MV-4-11 (cell line): Measurements from ENCODE around the gene CEP350.
"Not testable (repeated sequence)": the region's sequence is repeated elsewhere in the genome, so short reads cannot be mapped to it uniquely, and the experiment has no call there.

Experiments used
- DNase-seq: peaks from one replicate; lab custom pipeline; 2025; lab: John Stamatoyannopoulos, UW

Gene CEP350

DNA sequence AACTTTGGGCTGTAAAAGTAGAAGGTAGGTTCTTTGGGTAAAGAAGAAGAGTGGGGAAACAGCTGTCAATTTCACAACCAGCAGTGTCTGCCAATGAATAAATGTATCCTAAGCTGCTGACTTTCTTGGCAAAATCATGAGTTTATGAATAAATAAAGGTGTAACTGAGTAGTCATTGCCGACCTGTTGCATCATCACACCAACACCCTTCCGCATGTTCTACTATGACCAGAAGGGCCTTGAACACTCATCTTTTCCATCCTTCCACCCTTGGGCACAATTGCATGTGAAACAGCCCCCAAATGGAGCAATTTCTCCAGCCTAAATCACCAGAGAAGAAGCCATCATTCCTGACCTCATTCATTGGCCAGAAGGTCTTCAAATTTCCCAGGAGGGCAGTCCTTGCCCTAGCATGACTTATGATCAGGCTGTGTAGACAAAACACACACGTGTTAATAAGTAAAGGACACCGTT, 168.9 kb downstream of the CEP350 start:
- DNase-seq, result no peak

DNA sequence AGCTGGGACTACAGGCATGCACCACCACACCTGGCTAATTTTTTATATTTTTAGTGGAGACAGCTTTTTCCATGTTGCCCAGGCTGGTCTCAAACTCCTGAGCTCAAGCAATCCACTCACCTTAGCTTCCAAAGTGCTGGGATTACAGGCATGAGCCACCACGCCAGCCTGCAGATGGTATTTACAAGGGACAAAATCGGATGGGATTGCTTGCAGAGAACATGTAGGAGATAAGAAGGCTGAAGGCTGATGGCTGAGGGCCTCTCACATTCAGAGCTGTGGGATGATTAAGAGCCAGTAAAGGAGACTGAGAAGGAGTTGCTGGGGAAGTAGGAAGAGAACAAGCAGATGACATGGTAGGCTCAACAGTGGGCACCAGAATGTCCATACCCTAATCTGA, 176.0 kb downstream of the CEP350 start:
- DNase-seq, result no peak

DNA sequence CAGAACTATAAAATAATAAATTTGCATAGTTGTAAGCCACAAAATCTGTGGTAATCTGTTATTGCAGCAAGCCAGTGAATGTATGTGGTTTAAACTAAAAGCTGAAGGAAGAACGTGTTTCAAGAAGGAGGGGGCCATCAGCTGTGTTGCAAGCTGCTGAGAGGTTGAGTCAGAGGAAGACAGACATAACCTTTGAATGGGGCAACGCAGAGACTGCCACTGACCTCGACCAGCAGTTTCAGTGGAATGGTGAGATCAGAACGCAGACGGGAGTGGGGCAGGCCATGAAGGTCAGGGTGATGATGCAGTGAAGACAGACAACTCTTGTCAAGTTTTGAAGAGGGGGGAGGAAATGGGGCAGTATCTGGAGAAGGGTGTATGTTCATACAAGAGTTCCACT, 176.9 kb downstream of the CEP350 start:
- peak; percentile 98 for DNase-seq

DNA sequence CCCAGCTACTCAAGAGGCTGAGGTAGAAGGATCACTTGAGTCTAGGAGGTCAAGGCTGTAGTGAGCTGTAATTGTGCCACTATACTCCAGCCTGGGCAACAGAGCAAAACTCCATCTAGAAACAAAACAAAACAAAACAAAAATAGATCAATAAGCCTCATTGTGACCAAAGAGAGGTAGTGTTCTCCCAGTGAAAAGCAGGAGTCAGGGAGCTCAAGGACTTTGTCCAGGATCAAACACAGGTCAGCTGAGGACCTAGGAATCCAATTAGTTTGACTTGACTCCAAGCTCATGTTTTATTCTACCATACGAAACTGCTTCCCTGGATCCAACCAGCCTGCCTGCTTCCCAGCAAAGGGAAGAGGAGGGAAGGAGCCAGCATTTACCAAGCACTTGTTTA, 178.6 kb downstream of the CEP350 start:
- DNase-seq, result no peak

DNA sequence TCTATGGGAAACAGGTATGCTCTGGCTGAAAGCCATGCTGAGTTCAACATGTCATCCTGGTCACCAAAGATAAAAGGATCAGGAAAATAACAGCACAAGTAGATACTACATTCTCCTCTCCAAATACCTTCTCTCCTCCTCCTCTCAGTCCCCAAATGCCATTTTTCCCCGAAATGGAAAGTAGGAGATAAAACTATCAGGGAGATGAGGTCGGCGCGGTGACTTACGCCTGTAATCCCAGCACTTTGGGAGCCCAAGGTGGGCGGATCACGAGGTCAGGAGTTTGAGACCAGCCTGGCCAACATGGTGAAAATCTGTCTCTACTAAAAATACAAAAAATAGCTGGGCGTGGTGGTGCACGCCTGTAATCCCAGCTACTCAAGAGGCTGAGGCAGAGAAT, 179.1 kb downstream of the CEP350 start:
- DNase-seq, result not testable (repeated sequence)

DNA sequence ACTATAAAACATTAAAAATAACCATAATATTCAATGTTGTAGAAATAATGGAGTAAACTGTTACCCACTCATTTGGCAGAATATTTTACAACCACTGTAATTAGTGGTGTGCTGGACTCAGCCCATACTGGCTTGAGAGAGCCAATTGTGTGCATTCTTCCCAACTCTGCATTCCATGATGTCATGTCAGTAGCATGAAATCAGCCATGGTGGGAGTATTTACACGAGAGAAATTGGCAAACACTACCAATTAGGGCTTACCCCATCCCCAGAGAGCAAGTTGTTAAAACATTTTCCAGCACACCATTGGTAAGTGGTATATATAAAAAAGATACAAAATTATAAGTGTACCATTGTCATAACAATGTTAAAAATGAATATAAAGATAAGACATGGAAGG, 180.9 kb downstream of the CEP350 start:
- DNase-seq, result no peak

DNA sequence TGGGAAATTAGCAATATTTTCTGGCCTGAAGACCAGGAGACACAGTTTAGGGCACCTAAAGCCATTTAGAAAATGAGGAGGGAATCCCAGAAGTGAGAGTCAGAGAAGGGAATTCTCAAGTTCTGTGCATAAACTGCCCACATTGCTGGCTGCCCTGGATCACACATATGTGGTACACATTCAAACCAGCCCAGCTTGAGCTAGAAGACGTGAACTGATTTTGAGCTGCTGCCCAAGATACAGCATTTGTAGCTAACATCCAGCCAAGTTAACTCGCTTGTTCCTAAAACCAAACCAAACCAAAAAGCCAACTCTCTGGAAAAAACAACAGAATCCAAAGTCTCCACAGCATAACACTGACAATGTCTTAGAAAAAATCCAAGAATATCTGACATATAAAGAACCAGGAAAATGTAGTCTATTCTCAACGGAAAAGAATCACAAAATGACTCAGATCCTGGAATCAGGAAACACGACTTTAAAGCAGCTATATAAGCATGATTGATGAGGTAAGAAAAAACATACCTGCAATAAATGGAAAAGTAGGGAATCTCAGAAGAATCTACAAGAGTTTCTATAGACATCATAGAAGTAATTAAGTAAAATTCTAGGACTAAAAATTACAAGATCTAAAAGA, 181.8 kb downstream of the CEP350 start:
- DNase-seq, result peak; percentile 13

DNA sequence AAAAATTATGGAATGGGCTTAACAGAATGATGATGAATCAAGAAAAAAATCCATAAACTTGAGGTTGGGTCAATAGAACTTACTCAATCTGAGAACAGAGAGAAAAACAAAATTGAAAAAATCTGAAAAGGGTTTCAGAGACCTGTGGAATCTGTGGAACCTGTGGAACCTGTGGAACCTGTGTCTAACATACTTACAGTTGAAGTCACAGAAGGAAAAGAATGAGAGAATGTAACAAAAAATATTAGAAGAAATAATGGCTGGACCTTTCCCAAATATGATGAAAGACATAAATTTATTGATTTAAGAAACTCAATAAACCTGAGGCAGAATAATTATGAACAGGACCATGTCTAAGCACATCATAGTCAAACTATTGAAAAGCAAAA, 182.4 kb downstream of the CEP350 start:
- DNase-seq, result no peak

DNA sequence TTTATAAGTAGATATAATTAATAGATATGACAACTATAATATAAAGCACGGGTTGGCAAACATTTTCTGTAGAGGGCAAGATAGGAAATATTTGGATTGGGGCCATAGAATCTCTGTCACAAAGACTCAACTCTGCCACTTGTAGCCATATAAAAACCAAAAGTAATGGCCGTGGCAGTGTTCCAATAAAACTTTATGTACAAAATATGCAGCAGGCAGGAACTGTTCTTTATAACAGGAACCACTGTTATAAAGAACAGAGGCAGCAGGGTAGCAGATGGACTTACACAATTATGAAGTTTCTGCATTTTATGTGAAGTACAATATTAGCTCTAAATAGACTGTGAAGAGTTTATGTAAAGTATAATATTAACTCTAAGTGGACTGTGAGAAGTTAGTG, 183.2 kb downstream of the CEP350 start:
- no peak for DNase-seq

DNA sequence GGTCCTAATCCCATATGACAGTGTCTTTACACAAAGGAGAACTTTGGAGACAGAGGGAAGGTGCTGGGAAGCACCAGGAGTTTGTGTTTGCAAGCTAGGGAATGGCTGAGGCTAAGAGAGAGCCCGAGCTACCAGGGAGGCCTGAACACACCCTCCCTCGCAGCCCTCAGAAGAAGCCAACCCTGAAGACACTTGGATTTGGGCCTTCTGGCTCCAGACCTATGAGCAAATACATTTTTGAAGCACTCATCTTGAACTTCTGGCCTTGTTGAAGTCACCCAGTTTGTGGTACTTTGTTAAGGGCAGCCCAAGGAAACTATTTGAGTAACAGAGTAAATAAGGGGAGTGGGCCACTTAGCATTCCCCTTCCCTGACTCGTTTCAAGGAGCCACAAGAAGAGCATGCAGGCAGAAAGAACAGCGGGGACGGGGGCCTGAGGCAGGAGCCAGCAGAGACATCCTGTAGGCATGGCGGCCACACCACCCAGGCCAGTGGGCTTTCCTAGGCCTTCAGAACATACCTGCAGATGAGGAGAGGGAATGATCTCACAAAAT, 186.8 kb downstream of the CEP350 start:
- DNase-seq, result no peak

DNA sequence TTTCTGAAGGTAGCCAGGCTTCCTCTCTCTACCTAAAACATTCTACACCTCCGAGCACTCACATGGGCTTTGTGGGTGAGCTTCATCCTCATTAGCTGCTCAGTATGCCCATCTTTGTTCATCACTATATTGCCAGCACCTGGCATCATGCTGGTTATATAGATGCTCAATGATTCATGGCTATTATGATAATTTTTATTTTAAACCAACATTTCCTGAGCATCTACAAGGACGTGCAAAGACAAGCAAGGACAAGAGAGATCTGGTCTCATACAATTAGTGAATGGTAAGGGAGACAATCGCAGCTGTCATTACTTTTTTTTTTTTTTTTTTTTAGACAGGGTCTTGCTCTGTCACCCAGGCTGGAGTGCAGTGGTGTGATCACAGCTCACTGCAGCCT, 188.7 kb downstream of the CEP350 start:
- no peak for DNase-seq

DNA sequence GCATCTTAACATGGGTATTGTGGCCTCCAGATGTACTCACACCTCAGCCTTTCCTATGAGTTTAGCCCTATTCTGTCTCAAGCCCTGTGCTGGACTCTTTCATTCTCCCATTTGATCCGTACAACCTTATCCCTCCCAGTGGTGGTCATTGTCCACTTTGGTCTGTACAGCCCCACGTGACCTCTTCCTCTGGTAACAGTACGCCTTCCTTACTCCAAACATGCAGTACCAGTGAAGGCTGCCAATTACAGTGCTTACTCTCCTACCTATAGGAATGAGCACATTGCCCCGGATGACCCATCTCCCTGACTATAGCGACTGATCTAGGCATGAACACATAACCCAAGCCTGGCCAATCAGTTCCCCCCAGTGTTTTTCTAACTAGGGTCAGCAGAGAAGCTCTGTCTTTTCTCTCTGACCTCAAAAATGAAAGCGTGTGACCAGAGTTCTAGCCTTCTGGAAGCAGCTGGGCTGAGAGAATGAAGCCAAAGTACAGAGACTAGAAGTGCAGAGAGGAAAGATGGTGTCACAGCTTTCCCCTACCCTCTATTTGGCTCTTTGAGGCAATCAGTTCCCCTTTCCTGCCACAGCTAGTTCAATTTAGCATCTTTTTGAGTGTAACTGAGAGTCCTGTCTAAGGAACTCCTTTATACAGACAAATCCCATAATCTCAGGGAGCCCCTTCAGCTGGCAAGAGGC, 190.2 kb downstream of the CEP350 start:
- peak; percentile 68 for DNase-seq

DNA sequence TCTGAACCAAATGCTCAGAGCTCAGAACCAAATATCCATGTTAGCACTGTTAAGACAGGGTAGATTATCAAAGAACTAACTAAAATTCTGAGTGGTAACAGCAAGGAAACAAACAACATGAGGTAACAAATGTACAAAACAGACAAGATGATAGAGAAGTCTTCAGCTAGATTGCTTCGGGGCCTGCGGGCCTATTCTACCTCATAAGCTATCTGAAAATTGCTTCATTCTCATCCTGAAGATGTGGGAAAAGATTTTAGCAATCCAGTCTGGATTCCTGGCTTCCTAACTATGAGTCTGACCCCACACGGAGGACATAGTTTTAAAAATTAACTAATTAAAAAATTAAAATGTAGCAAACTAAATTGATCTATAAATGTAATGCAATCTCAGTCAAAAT, 190.8 kb downstream of the CEP350 start:
- DNase-seq, result no peak

DNA sequence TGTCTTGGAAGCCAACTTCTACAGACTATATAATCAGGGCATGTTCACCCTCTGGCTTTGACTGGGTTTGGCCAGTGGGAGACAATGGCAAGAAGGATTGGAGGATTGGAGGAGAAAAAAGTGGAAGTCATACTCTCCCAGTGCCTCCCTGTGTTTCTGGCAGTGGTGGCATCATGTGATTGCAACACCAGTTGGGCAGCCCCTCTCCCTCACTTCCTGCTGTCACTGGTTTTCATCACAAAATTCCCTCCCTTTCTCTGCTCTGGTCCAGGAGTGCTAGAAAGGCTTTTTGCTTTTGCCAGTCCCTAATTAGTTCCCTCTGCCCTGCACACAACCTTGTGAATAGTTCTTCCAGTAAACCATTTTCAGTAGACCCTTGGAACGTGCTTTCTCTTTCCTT, 196.4 kb downstream of the CEP350 start:
- peak; percentile 77 for DNase-seq

DNA sequence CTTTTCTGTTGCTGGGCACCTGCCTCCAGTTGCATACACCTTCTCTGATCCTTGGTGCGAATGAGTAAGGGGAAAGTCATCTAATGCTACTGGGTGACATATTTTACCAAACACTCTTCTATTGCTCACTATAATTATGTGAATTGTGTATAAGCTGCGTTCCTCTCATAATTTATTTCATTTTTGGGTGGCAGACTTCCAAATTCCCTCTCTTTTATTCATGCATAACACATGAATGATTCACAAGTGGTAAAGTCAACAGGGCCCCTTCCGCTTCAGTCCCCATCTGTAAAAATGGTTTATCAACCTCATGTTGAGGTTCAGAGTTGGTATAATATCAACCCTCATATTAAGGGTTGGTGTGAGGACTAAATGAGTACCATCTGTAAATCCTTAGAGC, 196.9 kb downstream of the CEP350 start:
- DNase-seq, result no peak

DNA sequence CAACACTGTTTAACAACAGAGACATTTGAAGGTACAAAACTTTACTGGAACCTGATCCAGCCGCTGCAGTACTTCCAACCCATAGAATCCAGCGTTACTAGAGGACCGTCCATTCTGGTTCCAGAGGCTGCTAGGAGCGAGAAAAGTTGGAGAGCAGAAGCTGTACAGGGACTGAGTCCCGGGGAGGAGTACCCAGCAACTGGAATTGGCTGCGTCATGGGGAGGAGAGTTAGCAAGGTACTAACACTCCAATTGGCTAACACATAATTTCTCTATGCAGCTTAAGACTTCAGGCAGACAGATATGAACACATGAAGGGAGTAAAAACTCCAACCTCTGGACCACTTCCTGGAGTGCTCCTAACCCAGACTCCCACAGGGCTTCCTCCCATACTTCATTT, 198.0 kb downstream of the CEP350 start:
- DNase-seq, result no peak

DNA sequence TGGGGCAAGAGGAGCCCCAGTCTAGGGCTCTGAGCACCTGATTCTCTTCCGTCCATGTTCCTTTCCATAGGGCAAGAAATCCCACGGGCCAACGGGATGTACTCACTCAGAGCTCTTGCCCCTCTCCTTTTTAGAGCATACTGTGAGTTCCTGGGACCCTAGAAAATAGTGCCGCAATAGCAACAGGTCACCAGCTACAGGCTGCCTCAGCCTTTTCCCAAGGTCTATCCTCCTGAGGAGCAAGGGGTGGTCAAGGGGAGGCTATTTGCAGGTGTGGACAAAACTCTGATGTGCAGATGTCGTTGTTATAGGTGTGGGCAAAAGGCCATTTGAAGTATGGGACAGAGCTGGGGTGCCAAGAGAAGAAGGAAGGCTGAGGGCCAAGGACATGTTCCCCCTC, 198.4 kb downstream of the CEP350 start:
- DNase-seq, result no peak

DNA sequence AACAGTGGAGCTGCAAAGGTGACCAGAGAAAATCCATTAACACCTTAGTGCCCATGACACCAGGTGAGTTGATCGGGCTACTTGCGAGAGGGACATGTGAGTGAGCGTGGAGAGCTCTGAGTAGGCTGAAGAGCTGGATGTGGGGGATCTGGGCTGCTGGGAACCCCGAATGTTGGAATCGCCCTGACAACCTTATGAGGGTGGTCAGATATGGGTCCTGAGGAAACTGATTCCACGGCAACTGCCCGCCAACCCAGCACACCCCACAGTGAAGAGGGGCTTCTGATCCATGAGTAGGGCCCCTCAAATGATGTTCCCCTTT, 199.4 kb downstream of the CEP350 start:
- DNase-seq, result no peak

DNA sequence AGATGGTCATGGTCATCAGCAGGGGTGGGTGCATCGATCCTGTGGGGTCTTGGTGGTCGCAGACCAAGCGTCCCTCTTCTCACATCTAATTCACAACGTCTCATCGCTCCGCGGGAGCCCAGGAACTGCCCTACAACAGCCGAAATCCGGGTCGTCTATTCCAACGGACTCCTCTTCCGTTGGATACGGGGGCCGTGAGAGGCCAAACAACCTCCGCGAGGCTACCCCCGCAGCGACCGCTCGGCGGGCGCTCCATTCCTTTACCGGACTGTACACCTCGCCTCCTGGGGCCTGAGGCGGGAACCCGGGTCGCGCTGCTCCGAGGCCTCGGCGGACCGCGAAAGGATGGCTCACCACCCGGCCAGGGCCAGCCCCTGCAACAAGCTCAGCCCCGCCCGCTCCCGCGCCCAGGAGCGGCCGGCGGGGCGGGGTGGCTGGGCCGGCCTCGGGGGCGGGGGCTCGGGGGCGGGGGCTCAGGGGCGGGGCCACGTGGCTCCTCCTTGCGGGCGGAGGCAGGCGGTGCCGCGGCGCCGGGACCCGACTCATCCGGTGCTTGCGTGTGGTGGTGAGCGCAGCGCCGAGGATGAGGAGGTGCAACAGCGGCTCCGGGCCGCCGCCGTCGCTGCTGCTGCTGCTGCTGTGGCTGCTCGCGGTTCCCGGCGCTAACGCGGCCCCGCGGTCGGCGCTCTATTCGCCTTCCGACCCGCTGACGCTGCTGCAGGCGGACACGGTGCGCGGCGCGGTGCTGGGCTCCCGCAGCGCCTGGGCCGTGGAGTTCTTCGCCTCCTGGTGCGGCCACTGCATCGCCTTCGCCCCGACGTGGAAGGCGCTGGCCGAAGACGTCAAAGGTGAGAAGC, 199.9 kb downstream of the CEP350 start, which contains the start of gene QSOX1:
Gene QSOX1, plus strand, starts transcription at position 545 of the 857 bp plus-strand sequence. Its CDS starts 39 bp downstream, at position 584.
- DNase-seq, result peak; percentile 72

DNA sequence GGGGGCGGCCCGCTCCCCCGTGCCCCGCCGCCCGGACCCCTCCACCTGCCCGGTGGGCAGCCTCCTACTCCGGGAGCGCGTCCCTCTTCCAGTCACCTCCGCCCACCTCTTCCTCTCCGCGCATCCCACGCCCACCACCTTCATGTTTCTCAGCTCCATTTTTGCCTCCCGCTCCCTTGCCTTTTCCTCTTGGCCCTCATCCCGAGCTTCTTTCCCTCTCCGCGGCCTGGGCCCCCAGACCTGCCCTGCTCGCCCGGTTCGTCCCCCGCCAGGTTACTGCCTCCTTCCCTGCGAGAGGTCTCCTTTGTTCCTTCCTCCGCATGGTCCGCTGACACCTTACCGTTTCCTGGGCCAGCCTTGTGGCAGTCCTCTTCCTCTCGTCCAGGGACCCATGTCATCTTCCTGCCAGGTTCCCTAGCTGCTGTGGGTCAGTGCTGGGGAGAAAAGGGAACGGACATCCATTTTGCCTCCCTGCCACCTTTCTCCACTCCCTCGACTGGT, 200.6 kb downstream of the CEP350 start:
- no peak for DNase-seq

DNA sequence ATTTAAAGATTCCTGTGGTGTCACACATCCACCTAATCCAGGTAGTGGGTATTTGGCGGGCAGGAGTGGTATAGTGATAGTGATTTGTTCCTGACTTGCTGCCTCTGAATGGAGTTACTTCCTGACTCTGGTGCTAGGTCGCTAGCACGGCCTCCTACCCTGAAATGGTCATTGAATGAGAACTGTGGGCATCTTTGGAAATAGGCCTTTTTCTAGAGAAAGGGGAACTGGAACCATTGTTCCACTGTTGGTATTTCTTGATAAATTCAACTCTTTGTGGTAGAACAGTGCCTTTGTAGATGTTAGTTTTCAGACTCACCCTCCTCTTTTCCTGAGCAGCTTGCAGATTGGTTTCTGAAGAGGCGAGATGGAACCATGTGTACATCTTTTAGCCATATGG, 201.6 kb downstream of the CEP350 start:
- DNase-seq, result peak; percentile 93

DNA sequence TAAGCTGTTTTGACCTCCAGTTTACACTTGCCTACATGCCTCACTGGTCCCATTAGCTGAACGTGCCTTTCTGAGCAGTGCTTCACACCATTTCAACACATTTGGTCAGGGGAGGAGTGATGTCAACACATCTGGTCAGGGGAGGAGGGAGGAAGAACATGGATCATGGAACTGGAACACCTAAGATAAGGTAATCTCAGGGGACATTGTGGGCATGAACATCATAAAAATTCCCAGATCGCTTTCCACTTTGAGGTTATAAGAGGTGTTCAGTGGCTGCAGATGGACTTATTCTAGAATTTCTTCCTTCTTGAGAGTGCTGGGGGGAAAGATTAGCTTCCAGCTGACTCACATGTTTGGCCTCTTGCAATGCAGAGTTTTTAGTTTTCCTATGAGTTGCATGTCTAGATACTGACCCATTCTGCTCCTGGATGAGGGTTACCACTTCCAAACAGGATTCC, 202.1 kb downstream of the CEP350 start:
- DNase-seq, result peak; percentile 42
